H4 (cell line): ENCODE results near the gene NKAIN4. TPM values are rescaled to one million over a fixed set of nuclear protein-coding genes. Genes with fewer than 3 reads are reported as not detected.

Experiments
- DNase-seq: peaks from one replicate; pipeline ENCODE4 v3.0.0-alpha.2; 2015; ENCODE audit warnings: low spot score
- total RNA-seq: library from RNA; depleted of rRNA; stranded (reverse); fragments of >200 nt; shearing (Covaris generic); gene quantifications from 2 replicates; pipeline ENCODE4 v1.2.3, GENCODE V29; 2014; rRNA removed

Gene NKAIN4
- total RNA-seq, 1 experiment from 2014 or later: not detected

GRCh38 chr20:63194007-63194796, 60.1 kb downstream of the NKAIN4 start:
- no peak for DNase-seq

GRCh38 chr20:63192721-63193120, 61.5 kb downstream of the NKAIN4 start:
- no peak for DNase-seq

GRCh38 chr20:63191400-63191799, 62.9 kb downstream of the NKAIN4 start:
- DNase-seq: peak; percentile 90

- DNase-seq: no peak
These were observed 63.4 kb downstream of the NKAIN4 start for GRCh38 chr20:63190828-63191227.

Other genes starting within 250 kb of the NKAIN4 start
- not detected in 2 replicates for gene BHLHE23, start 247.5 kb downstream of the NKAIN4 start, total RNA-seq
- 16.2 and 16.7 TPM in 2 replicates for gene YTHDF1, start 38.3 kb downstream of the NKAIN4 start, total RNA-seq
- 0.14 TPM in 1 of 2 replicates, not detected in the other for gene BIRC7, start 18.6 kb downstream of the NKAIN4 start, total RNA-seq
- 17.0 and 19.6 TPM in 2 replicates for gene ARFGAP1, start 18.4 kb upstream of the NKAIN4 start, total RNA-seq
- 0.27 TPM in 1 of 2 replicates, not detected in the other for gene COL20A1, start 38.7 kb upstream of the NKAIN4 start, total RNA-seq
- not detected in 2 replicates for gene CHRNA4, start 106.9 kb upstream of the NKAIN4 start, total RNA-seq
- 3.4 and 6.6 TPM in 2 replicates for gene KCNQ2, start 218.2 kb upstream of the NKAIN4 start, total RNA-seq
- 181 and 233 TPM in 2 replicates for gene EEF1A2, start 244.6 kb upstream of the NKAIN4 start, total RNA-seq